Measurements from ENCODE around the gene PAX6. TPM values are rescaled to one million over a fixed set of nuclear protein-coding genes. Genes with fewer than 3 reads are reported as not detected.

PAX6 gene
- total RNA-seq, 1 experiment from 2014 or later, result 3.3 TPM

DNA sequence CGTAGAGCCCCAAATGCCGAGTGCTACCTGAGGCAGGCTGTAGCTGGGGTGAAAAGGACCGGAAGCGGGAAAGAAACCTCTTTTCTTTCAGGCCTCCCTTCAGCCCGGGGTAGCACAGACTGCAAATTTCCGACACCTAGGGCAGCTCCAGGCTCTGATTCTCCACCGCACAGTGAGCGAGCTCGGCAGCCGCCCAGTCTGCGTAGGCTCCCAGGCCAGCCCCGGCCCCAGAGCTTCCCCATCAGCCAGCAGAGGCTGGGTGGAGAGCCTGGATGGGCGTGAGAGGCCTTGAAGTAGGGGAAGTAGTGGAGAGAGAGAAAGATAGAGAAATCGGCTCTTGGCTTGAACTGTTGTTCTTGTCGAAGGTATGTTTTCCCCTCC lies 9.3 kb upstream of the PAX6 start:
- peaks cover 100% of the 10 kb centered on the region for H3K27me3 Mint-ChIP-seq (ENCODE audit: low read depth)
- peak; percentile 36; the same call in 1 of the 2 replicates for TF ChIP-seq E2F5 (CRISPR knock-in tag; IDR thresholded peaks at IDR 0.05)
- no peak for TF ChIP-seq ZNF512 (CRISPR knock-in tag; IDR thresholded peaks at IDR 0.05; ENCODE audit: borderline replicate concordance)
- TF ChIP-seq ZNF671 (CRISPR knock-in tag; IDR thresholded peaks at IDR 0.05), result no peak
- no peak for TF ChIP-seq JUN (CRISPR knock-in tag; IDR thresholded peaks at IDR 0.05)
- 0 out of 2 replicates have a peak, but pooled peaks have one; percentile 10 for TF ChIP-seq TP53 (CRISPR knock-in tag; IDR thresholded peaks at IDR 0.05)
- no peak for TF ChIP-seq ZNF396 (CRISPR knock-in tag; IDR thresholded peaks at IDR 0.05; ENCODE audit: borderline replicate concordance)
- ChIA-PET POLR2A (interaction anchor here (0.9 to 1.1 kb wide), 2 partner anchors 15 to 21 kb away, joined by 3 read pairs; no protein-coding TSS in a partner anchor), CTCF (interaction anchor here (1.0 to 5.7 kb wide), 6 partner anchors 15 to 138 kb away, joined by 3 to 54 read pairs (median 13); no protein-coding TSS in a partner anchor)
- H3K4me3 Mint-ChIP-seq, result peak overlapping the region; percentile 70
- DNase-seq (ENCODE audit: low spot score) (peak; percentile 63), ATAC-seq (peak; percentile 20)
- H3K27ac Mint-ChIP-seq, result no peak overlapping the region
- peaks cover 69% of the 10 kb centered on the region for H3K4me1 Mint-ChIP-seq
- H3K36me3 Mint-ChIP-seq, result no peaks in the 10 kb centered on the region
- no peaks in the 10 kb centered on the region for H3K9me3 Mint-ChIP-seq

- peak overlapping the region; percentile 70 for H3K4me3 Mint-ChIP-seq
These were observed 8.7 kb upstream of the PAX6 start for GRCh38 chr11:31819621-31820437.

GRCh38 chr11:31818874-31819331 lies 7.8 kb upstream of the PAX6 start:
- POLR2A ChIA-PET, result no interaction called here
- CTCF ChIA-PET, result interaction anchor here (0.5 to 5.7 kb wide), 8 partner anchors 14 to 712 kb away, joined by 3 to 54 read pairs (median 5); no protein-coding TSS in a partner anchor
- H3K9me3 Mint-ChIP-seq, result no peaks in the 10 kb centered on the region
- H3K4me3 Mint-ChIP-seq, result peak overlapping the region; percentile 70
- peak; percentile 55 for DNase-seq (ENCODE audit: low spot score)
- no peak overlapping the region for H3K27ac Mint-ChIP-seq
- peaks cover 100% of the 10 kb centered on the region for H3K27me3 Mint-ChIP-seq (ENCODE audit: low read depth)
- ATAC-seq, result peak; percentile 0; the same call in 1 of the 2 replicates
- H3K36me3 Mint-ChIP-seq, result no peaks in the 10 kb centered on the region
- peaks cover 67% of the 10 kb centered on the region for H3K4me1 Mint-ChIP-seq
- no peak for TF ChIP-seq RORB (CRISPR knock-in tag; IDR thresholded peaks at IDR 0.05)
- no peak for TF ChIP-seq ZNF281 (CRISPR knock-in tag; IDR thresholded peaks at IDR 0.05)
- no peak for TF ChIP-seq ERG (CRISPR knock-in tag; IDR thresholded peaks at IDR 0.05)
- no peak for TF ChIP-seq ESRRA (CRISPR knock-in tag; IDR thresholded peaks at IDR 0.05; ENCODE audit: borderline replicate concordance)
- TF ChIP-seq ARID4B (CRISPR knock-in tag; IDR thresholded peaks at IDR 0.05; ENCODE audit: borderline replicate concordance), result no peak

More at GRCh38 chr11:31819621-31820437, 8.7 kb upstream of the PAX6 start:
- ATAC-seq (peak; percentile 2), DNase-seq (ENCODE audit: low spot score) (peak; percentile 63)
- H3K36me3 Mint-ChIP-seq, result no peaks in the 10 kb centered on the region
- ChIA-PET CTCF (interaction anchor here (1.0 to 5.7 kb wide), 8 partner anchors 15 to 713 kb away, joined by 3 to 54 read pairs (median 5); no protein-coding TSS in a partner anchor), POLR2A (interaction anchor here (0.9 to 1.1 kb wide), 2 partner anchors 14 to 20 kb away, joined by 3 read pairs; no protein-coding TSS in a partner anchor)
- no peak for TF ChIP-seq SP1 (CRISPR knock-in tag; conservative IDR thresholded peaks at IDR 0.05)
- TF ChIP-seq NFE2L1 (CRISPR knock-in tag; IDR thresholded peaks at IDR 0.05), result no peak
- TF ChIP-seq, protein P1, sequence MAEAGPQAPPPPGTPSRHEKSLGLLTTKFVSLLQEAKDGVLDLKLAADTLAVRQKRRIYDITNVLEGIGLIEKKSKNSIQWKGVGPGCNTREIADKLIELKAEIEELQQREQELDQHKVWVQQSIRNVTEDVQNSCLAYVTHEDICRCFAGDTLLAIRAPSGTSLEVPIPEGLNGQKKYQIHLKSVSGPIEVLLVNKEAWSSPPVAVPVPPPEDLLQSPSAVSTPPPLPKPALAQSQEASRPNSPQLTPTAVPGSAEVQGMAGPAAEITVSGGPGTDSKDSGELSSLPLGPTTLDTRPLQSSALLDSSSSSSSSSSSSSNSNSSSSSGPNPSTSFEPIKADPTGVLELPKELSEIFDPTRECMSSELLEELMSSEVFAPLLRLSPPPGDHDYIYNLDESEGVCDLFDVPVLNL (CRISPR knock-in tag; IDR thresholded peaks at IDR 0.05; ENCODE audit: borderline replicate concordance, low read depth), result no peak
- TF ChIP-seq TP53 (CRISPR knock-in tag; IDR thresholded peaks at IDR 0.05), result 0 out of 2 replicates have a peak, but pooled peaks have one; percentile 3
- TF ChIP-seq NR3C1 (CRISPR knock-in tag; conservative IDR thresholded peaks at IDR 0.05; ENCODE audit: low read depth), result no peak
- TF ChIP-seq GRHL2 (CRISPR knock-in tag; IDR thresholded peaks at IDR 0.05; ENCODE audit: insufficient replicate concordance, severe bottlenecking), result no peak
- TF ChIP-seq OVOL2 (CRISPR knock-in tag; IDR thresholded peaks at IDR 0.05; ENCODE audit: borderline replicate concordance), result no peak
- TF ChIP-seq CDX4 (CRISPR knock-in tag; IDR thresholded peaks at IDR 0.05; ENCODE audit: borderline replicate concordance), result no peak
- H3K27ac Mint-ChIP-seq, result no peak overlapping the region
- peaks cover 100% of the 10 kb centered on the region for H3K27me3 Mint-ChIP-seq (ENCODE audit: low read depth)
- peaks cover 71% of the 10 kb centered on the region for H3K4me1 Mint-ChIP-seq
- no peaks in the 10 kb centered on the region for H3K9me3 Mint-ChIP-seq

Data from WTC11 (cell line).